K562 (cell line): ENCODE data around the gene CC2D1A. TPM values are rescaled to one million over a fixed set of nuclear protein-coding genes. Genes with fewer than 3 reads are reported as not detected.

Source experiments
- ATAC-seq: fragments of 200-7000 bp; cut with Tn5 transposase; 3 replicates; pipeline ENCODE4 v1.9.1; 2020; ENCODE audit warnings: moderate library complexity
- BruUV-seq: library from RNA; stranded (reverse); fragments of 400-500 nt; replicated peaks from 2 replicates; lab custom pipeline; 2021; lab: Mats Ljungman, UMichigan
- CTCF ChIA-PET: fragments of 300-600 bp; formaldehyde crosslinking; extraction: SDS; loops from one replicate; lab custom pipeline; 2021; ENCODE audit warnings: low intra/inter-chr PET ratio; lab: Yijun Ruan, JAX
- POLR2A ChIA-PET: fragments of 300-600, 350-650 bp; sonication (Branson Sonifier 250); formaldehyde crosslinking; extraction: SDS; loops from one replicate; lab custom pipeline; 2021; ENCODE audit warnings: antibody characterized with exemption, inconsistent platforms; lab: Yijun Ruan, JAX
- DNase-seq, 4 experiments: peaks; one replicate each; pipeline versions ENCODE4 v3.0.0 to v3.0.0-alpha.2; 2011 to 2018; ENCODE audit warnings: low spot score in 3 of 4, mixed read lengths in 3 of 4; ENCODE audit errors: extremely low read depth in 1 of 4
- FAIRE-seq: peaks from 2 replicates; lab custom pipeline; 2011; peaks lifted over from hg19 to GRCh38; lab: Jason Lieb, UNC
- H2AFZ ChIP-seq: 2 replicates; pipeline ENCODE4 v1.6.0; 2011; ENCODE audit warnings: low read depth, low read length, control low read depth, inconsistent platforms
- H3K27ac ChIP-seq: fragments of 200-600 bp; 3 replicates; pipeline ENCODE4 v1.8.0; 2011; ENCODE audit warnings: low read depth, mild to moderate bottlenecking, control low read depth, inconsistent platforms, low read length, moderate library complexity, mixed read lengths; ENCODE audit errors: extremely low read depth
- H3K27me3 ChIP-seq, 2 experiments: fragments of 300-600 bp in 1 of 2; 2 replicates in 1 of 2; 3 replicates in 1 of 2; pipeline versions ENCODE4 v1.6.0 to v1.8.0; 2011; ENCODE audit warnings: inconsistent platforms in 2 of 2, low read length in 2 of 2, mild to moderate bottlenecking in 1 of 2, mixed read lengths in 1 of 2, moderate library complexity in 1 of 2; ENCODE audit not compliant: control insufficient read depth in 2 of 2, insufficient read depth in 2 of 2
- H3K36me3 ChIP-seq: fragments of 300-600 bp; 3 replicates; pipeline ENCODE4 v1.8.0; 2011; ENCODE audit warnings: mild to moderate bottlenecking, low read length, inconsistent platforms; ENCODE audit not compliant: control insufficient read depth, insufficient read depth
- H3K4me1 ChIP-seq, 2 experiments: fragments of 200-600 bp in 1 of 2; replicated peaks in 1 of 2; 2 replicates in 1 of 2; 3 replicates in 1 of 2; pipeline versions ENCODE4 v1.5.1 to v1.8.0; 2011; ENCODE audit warnings: inconsistent platforms in 2 of 2, low read length in 2 of 2, mild to moderate bottlenecking in 1 of 2, mixed read lengths in 1 of 2, moderate library complexity in 1 of 2; ENCODE audit not compliant: control insufficient read depth in 2 of 2, insufficient read depth in 2 of 2
- H3K4me2 ChIP-seq: 2 replicates; pipeline ENCODE4 v1.6.1; 2011; ENCODE audit warnings: low read length, control low read depth, inconsistent platforms, mixed read lengths; ENCODE audit not compliant: insufficient read depth
- H3K4me3 ChIP-seq: fragments of 200-600 bp; sonication (generic), shearing (Covaris generic); 2 replicates; pipeline ENCODE4 v1.5.1; 2016; ENCODE audit warnings: control low read depth, inconsistent platforms
- H3K79me2 ChIP-seq: fragments of 200-600 bp; 3 replicates; pipeline ENCODE4 v1.8.0; 2011; ENCODE audit warnings: low read length, inconsistent platforms; ENCODE audit not compliant: control insufficient read depth, insufficient read depth
- H3K9ac ChIP-seq, 2 experiments: 2 replicates each; pipeline versions ENCODE4 v1.6.0 to v1.6.1; 2011; ENCODE audit warnings: low read depth in 2 of 2, low read length in 2 of 2, control low read depth in 1 of 2, inconsistent platforms in 1 of 2, mild to moderate bottlenecking in 1 of 2, mixed read lengths in 1 of 2; ENCODE audit not compliant: insufficient read depth in 1 of 2
- H3K9me1 ChIP-seq: one replicate; pipeline ENCODE4 v1.6.0; 2011; ENCODE audit warnings: inconsistent platforms, mild to moderate bottlenecking, low read length, moderate library complexity; ENCODE audit not compliant: control insufficient read depth, insufficient read depth
- H3K9me3 ChIP-seq: replicated peaks from 2 replicates; pipeline ENCODE4 v1.5.1; 2011; ENCODE audit warnings: low read depth, low read length, inconsistent platforms; ENCODE audit not compliant: control insufficient read depth, insufficient read depth
- H4K20me1 ChIP-seq: replicated peaks from 2 replicates; pipeline ENCODE4 v1.6.1; 2011; ENCODE audit warnings: low read length, inconsistent platforms, mixed read lengths; ENCODE audit not compliant: control insufficient read depth, insufficient read depth
- E2F3 ChIP-seq: fragments of 250-450 bp; sonication (Bioruptor Pico); IDR thresholded peaks from 2 replicates; pipeline ENCODE4 v1.4.0; 2020; ENCODE audit warnings: mild to moderate bottlenecking
- ZKSCAN1 ChIP-seq: fragments of 150-350 bp; IDR thresholded peaks from 2 replicates; pipeline ENCODE4 v1.6.1; 2016; ENCODE audit warnings: low read depth, low read length
- WGBS: fragments of 100-300 bp; shearing (Covaris generic); methylation state at CpG from one replicate; pipeline ENCODE4 v1.1.6; 2016; ENCODE audit warnings: low coverage, mixed read lengths; ENCODE audit not compliant: insufficient coverage; ENCODE audit errors: missing lambda C conversion rate; 5-methylcytosine and 5-hydroxymethylcytosine counted together
- in situ Hi-C: fragments of 300-500 bp; cut with MboI; formaldehyde crosslinking; loops from 4 replicates; pipeline ENCODE4 v1.15.0; 2018; ENCODE audit warnings: inconsistent platforms, mixed read lengths
- intact Hi-C: fragments of 100-400 bp; cut with micrococcal nuclease; formaldehyde crosslinking; loops from 2 replicates; pipeline ENCODE4 v1.14.2; 2022
- polyA plus RNA-seq, 8 experiments: library from polyadenylated mRNA; depleted of rRNA in 4 of 8; stranded (reverse) in 5 of 8; unstranded in 3 of 8; fragments of >200 nt; fragmentation: Nextera tagmentation in 2 of 8; fragmentation: Illumina TruSeq in 1 of 8; extraction: Ambion mirVana in 2 of 8; extraction: Trizol in 1 of 8; gene quantifications; 2 replicates each; pipeline versions ENCODE4 v1.2.1 to v1.2.3, GENCODE V29; 2011 to 2014; ENCODE audit warnings: inconsistent platforms in 1 of 8, missing spikeins in 1 of 8
- total RNA-seq, 7 experiments: library from RNA; depleted of rRNA in 6 of 7; stranded (reverse); fragments of >200 nt in 6 of 7; fragmentation: Illumina TruSeq in 2 of 7; extraction: Trizol in 2 of 7; gene quantifications; 2 replicates each; pipeline versions ENCODE4 v1.2.1 to v1.2.3, GENCODE V29; 2011 to 2021; ENCODE audit warnings: low replicate concordance in 1 of 7
- TF ChIP-seq, protein P1 (sequence below): fragments of 150-350 bp; conservative IDR thresholded peaks from 2 replicates; pipeline ENCODE4 v1.6.1; 2014; ENCODE audit warnings: low read length

CC2D1A gene
- total and polyA plus RNA-seq, 9 of the 15 experiments (the other 6 are each of a cell fraction or from before 2014, with no cell fraction given): 0.32 to 31.0 (median 12.9) TPM

DNA sequence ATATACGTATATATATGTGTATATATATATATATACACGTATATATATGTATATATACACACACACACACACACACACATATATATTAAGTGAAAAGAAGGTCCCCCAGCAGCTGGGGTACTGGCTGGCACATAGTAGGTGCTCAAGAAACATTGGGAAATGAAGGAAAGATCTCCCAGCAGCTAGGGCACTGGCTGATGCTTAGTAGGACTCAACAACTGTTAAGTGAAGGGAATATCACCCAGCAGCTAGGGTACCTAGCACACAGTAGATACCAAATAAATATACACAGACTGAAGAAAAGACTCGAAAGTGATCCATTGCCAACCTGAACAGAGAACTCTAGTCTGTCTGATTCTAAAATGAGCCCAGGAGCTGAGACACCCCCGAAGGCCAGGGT, 20.0 kb downstream of the CC2D1A start:
- no peaks in the 10 kb centered on the region for H3K27me3 ChIP-seq
- POLR2A ChIA-PET: interaction anchor here (0.5 to 1.1 kb wide), 4 partner anchors 8 to 219 kb away, joined by 3 to 4 read pairs (median 3); no protein-coding TSS in a partner anchor
- H3K4me2 ChIP-seq: no peak overlapping the region
- peaks cover 2% of the 10 kb centered on the region for H3K9me3 ChIP-seq
- H3K9me1 ChIP-seq: peaks cover 4% of the 10 kb centered on the region
- CTCF ChIA-PET: no interaction called here
- no peak overlapping the region for H3K4me3 ChIP-seq
- no TSS peak for BruUV-seq
- H2AFZ ChIP-seq: no peak overlapping the region
- no CpG with 5 or more reads among the region's 4 CpGs for WGBS
- in situ Hi-C loops: no loop called here
- TF ChIP-seq ZKSCAN1: peak; percentile 91
- no peak for TF ChIP-seq E2F3
- TF ChIP-seq, protein P1, sequence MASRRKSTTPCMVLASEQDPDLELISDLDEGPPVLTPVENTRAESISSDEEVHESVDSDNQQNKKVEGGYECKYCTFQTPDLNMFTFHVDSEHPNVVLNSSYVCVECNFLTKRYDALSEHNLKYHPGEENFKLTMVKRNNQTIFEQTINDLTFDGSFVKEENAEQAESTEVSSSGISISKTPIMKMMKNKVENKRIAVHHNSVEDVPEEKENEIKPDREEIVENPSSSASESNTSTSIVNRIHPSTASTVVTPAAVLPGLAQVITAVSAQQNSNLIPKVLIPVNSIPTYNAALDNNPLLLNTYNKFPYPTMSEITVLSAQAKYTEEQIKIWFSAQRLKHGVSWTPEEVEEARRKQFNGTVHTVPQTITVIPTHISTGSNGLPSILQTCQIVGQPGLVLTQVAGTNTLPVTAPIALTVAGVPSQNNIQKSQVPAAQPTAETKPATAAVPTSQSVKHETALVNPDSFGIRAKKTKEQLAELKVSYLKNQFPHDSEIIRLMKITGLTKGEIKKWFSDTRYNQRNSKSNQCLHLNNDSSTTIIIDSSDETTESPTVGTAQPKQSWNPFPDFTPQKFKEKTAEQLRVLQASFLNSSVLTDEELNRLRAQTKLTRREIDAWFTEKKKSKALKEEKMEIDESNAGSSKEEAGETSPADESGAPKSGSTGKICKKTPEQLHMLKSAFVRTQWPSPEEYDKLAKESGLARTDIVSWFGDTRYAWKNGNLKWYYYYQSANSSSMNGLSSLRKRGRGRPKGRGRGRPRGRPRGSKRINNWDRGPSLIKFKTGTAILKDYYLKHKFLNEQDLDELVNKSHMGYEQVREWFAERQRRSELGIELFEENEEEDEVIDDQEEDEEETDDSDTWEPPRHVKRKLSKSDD: no peak
- TF ChIP-seq, all 486 proteins: peak for 1
- Histone ChIP-seq H3K4me1 (peaks cover 0 to 17% of the 10 kb centered on the region in 2 experiments; a peak in 2 of 5 replicates), H3K27ac (no peak overlapping the region), H3K36me3 (peaks cover 59% of the 10 kb centered on the region), H3K79me2 (no peaks in the 10 kb centered on the region), H4K20me1 (no peaks in the 10 kb centered on the region), H3K9ac (no peak overlapping the region)
- DNase-seq: no peak
- intact Hi-C loops: no loop called here
- FAIRE-seq: peak; percentile 19
- ATAC-seq: no peak
